Measurements from ENCODE around the gene FFAR1. TPM values are rescaled to one million over a fixed set of nuclear protein-coding genes. Genes with fewer than 3 reads are reported as not detected.

FFAR1 gene
- total RNA-seq, 2 experiments from 2014 or later, result 9.8 to 11.4 TPM

DNA sequence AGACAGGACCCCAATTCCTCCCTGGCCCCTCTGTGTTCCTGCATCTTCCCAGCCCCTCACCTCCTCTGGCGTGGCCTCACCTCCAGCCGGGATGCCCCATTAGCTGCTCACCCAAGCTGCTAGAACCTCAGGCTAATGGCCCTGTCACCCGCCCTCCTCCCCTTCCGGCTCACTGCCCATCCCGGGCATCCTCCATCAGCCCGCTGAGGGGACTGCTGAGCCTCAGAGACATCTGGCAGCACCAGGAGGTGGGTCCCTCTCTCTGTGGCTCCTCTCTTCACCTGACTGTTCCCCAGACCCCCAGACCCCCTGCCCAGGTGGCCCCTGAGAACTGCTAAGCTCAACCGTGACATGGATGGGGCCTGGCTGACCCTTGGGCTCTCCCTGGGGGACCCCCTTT lies 2.9 kb downstream of the FFAR1 start:
- CTCF ChIA-PET (ENCODE audit: unreplicated experiment), result no interaction called here
- H3K79me2 ChIP-seq (ENCODE audit: insufficient read depth, low read depth, low read length), result no peaks in the 10 kb centered on the region
- H3K36me3 ChIP-seq (ENCODE audit: insufficient read depth, low read length), result peaks cover 42% of the 10 kb centered on the region
- H3K9me3 ChIP-seq (ENCODE audit: low read length), result 0 out of 2 replicates have a peak, but pooled peaks cover 4% of the 10 kb centered on the region
- DNase-seq (ENCODE audit: low spot score), result peak; percentile 66
- no peak overlapping the region for H3K4me3 ChIP-seq (ENCODE audit: low read depth, low read length, poor library complexity, severe bottlenecking)
- no peaks in the 10 kb centered on the region; the same call in 1 of the 2 replicates for H4K20me1 ChIP-seq (ENCODE audit: insufficient read depth, low read length)
- intact Hi-C loops (cut with micrococcal nuclease; ENCODE audit: unreplicated experiment), result no loop called here
- H3K4me2 ChIP-seq (ENCODE audit: low read length), result peak overlapping the region; percentile 70
- POLR2A ChIA-PET, result interaction anchor here (0.7 kb wide), 1 partner anchor 49 kb away, joined by 7 read pairs; no protein-coding TSS in a partner anchor
- no TSS peak for BruUV-seq (replicated peaks)
- H3K9me2 ChIP-seq (ENCODE audit: insufficient read depth, low read length), result no peaks in the 10 kb centered on the region
- no peak overlapping the region for H2AFZ ChIP-seq (ENCODE audit: low read length)
- peaks cover 74% of the 10 kb centered on the region for H3K4me1 ChIP-seq (ENCODE audit: insufficient read depth, low read length, poor library complexity, severe bottlenecking)
- H3K27ac ChIP-seq (ENCODE audit: low read depth, low read length, poor library complexity, severe bottlenecking), result peak overlapping the region; percentile 96
- TF ChIP-seq, protein P1, sequence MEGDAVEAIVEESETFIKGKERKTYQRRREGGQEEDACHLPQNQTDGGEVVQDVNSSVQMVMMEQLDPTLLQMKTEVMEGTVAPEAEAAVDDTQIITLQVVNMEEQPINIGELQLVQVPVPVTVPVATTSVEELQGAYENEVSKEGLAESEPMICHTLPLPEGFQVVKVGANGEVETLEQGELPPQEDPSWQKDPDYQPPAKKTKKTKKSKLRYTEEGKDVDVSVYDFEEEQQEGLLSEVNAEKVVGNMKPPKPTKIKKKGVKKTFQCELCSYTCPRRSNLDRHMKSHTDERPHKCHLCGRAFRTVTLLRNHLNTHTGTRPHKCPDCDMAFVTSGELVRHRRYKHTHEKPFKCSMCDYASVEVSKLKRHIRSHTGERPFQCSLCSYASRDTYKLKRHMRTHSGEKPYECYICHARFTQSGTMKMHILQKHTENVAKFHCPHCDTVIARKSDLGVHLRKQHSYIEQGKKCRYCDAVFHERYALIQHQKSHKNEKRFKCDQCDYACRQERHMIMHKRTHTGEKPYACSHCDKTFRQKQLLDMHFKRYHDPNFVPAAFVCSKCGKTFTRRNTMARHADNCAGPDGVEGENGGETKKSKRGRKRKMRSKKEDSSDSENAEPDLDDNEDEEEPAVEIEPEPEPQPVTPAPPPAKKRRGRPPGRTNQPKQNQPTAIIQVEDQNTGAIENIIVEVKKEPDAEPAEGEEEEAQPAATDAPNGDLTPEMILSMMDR (conservative IDR thresholded peaks at IDR 0.05; ENCODE audit: low read length), result no peak
- no peak for TF ChIP-seq EZH2phosphoT487 (IDR thresholded peaks at IDR 0.05; ENCODE audit: borderline replicate concordance, low read depth, low read length)

- no peak overlapping the region for H2AFZ ChIP-seq (ENCODE audit: low read length)
- POLR2A ChIA-PET, result no interaction called here
- no peaks in the 10 kb centered on the region; the same call in 1 of the 2 replicates for H4K20me1 ChIP-seq (ENCODE audit: insufficient read depth, low read length)
- BruUV-seq (replicated peaks), result no TSS peak
- DNase-seq (ENCODE audit: low spot score), result no peak
- H3K9me3 ChIP-seq (ENCODE audit: low read length), result 0 out of 2 replicates have a peak, but pooled peaks cover 4% of the 10 kb centered on the region
- no peak overlapping the region for H3K4me2 ChIP-seq (ENCODE audit: low read length)
- H3K36me3 ChIP-seq (ENCODE audit: insufficient read depth, low read length), result peaks cover 32% of the 10 kb centered on the region
- H3K4me1 ChIP-seq (ENCODE audit: insufficient read depth, low read length, poor library complexity, severe bottlenecking), result peaks cover 64% of the 10 kb centered on the region
- TF ChIP-seq, protein P1 (conservative IDR thresholded peaks at IDR 0.05; ENCODE audit: low read length), result no peak
- TF ChIP-seq EZH2phosphoT487 (IDR thresholded peaks at IDR 0.05; ENCODE audit: borderline replicate concordance, low read depth, low read length), result no peak
- H3K4me3 ChIP-seq (ENCODE audit: low read depth, low read length, poor library complexity, severe bottlenecking), result no peak overlapping the region
- no peaks in the 10 kb centered on the region for H3K79me2 ChIP-seq (ENCODE audit: insufficient read depth, low read depth, low read length)
- intact Hi-C loops (cut with micrococcal nuclease; ENCODE audit: unreplicated experiment), result loop anchor here (1.0 kb wide), 2 partner anchors 117 to 144 kb away; no protein-coding TSS in a partner anchor
- no peak overlapping the region for H3K27ac ChIP-seq (ENCODE audit: low read depth, low read length, poor library complexity, severe bottlenecking)
- CTCF ChIA-PET (ENCODE audit: unreplicated experiment), result no interaction called here
- H3K9me2 ChIP-seq (ENCODE audit: insufficient read depth, low read length), result no peaks in the 10 kb centered on the region
Observed at GRCh38 chr19:35351411-35352176, 3.9 kb downstream of the FFAR1 start.

DNA sequence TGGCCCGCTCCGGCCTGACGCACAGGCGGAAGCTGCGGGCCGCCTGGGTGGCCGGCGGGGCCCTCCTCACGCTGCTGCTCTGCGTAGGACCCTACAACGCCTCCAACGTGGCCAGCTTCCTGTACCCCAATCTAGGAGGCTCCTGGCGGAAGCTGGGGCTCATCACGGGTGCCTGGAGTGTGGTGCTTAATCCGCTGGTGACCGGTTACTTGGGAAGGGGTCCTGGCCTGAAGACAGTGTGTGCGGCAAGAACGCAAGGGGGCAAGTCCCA lies 4.4 kb downstream of the FFAR1 start:
- CTCF ChIA-PET (ENCODE audit: unreplicated experiment), result no interaction called here
- H3K27ac ChIP-seq (ENCODE audit: low read depth, low read length, poor library complexity, severe bottlenecking), result no peak overlapping the region
- no peak for TF ChIP-seq EZH2phosphoT487 (IDR thresholded peaks at IDR 0.05; ENCODE audit: borderline replicate concordance, low read depth, low read length)
- TF ChIP-seq, protein P1 (conservative IDR thresholded peaks at IDR 0.05; ENCODE audit: low read length), result no peak
- no peaks in the 10 kb centered on the region; the same call in 1 of the 2 replicates for H4K20me1 ChIP-seq (ENCODE audit: insufficient read depth, low read length)
- H2AFZ ChIP-seq (ENCODE audit: low read length), result no peak overlapping the region
- peak overlapping the region; percentile 38; the same call in 1 of the 2 replicates for H3K4me2 ChIP-seq (ENCODE audit: low read length)
- POLR2A ChIA-PET, result interaction anchor here (0.5 to 1.1 kb wide), 2 partner anchors 99 to 111 kb away, joined by 4 to 9 read pairs; no protein-coding TSS in a partner anchor
- no peak overlapping the region for H3K4me3 ChIP-seq (ENCODE audit: low read depth, low read length, poor library complexity, severe bottlenecking)
- intact Hi-C loops (cut with micrococcal nuclease; ENCODE audit: unreplicated experiment), result loop anchor here (1.0 kb wide), 2 partner anchors 116 to 143 kb away; no protein-coding TSS in a partner anchor
- peaks cover 27% of the 10 kb centered on the region for H3K36me3 ChIP-seq (ENCODE audit: insufficient read depth, low read length)
- DNase-seq (ENCODE audit: low spot score), result no peak
- no peaks in the 10 kb centered on the region for H3K9me2 ChIP-seq (ENCODE audit: insufficient read depth, low read length)
- 0 out of 2 replicates have a peak, but pooled peaks cover 4% of the 10 kb centered on the region for H3K9me3 ChIP-seq (ENCODE audit: low read length)
- H3K79me2 ChIP-seq (ENCODE audit: insufficient read depth, low read depth, low read length), result no peaks in the 10 kb centered on the region
- no TSS peak for BruUV-seq (replicated peaks)
- peaks cover 59% of the 10 kb centered on the region for H3K4me1 ChIP-seq (ENCODE audit: insufficient read depth, low read length, poor library complexity, severe bottlenecking)
